Right atrium auricular region (tissue), 2 donors: ENCODE results near the gene TMEM129. TPM values are rescaled to one million over a fixed set of nuclear protein-coding genes. Genes with fewer than 3 reads are reported as not detected.

ENCODE experiments used
- DNase-seq: peaks from one replicate; pipeline ENCODE4 v3.0.0-alpha.2; 2019; ENCODE audit warnings: low spot score
- H3K27ac ChIP-seq, 2 donors: fragments of 200-600 bp; sonication (generic); 1 replicate in 1 of 2; 2 replicates in 1 of 2; pipeline ENCODE4 v1.5.1; 2016 to 2019
- H3K27me3 ChIP-seq, 2 donors: fragments of 200-600 bp; sonication (generic); one replicate each; pipeline versions ENCODE4 v1.5.1 to v1.6.0; 2017 to 2019
- H3K36me3 ChIP-seq: fragments of 200-600 bp; sonication (generic); one replicate; pipeline ENCODE4 v1.5.1; 2016
- H3K4me1 ChIP-seq, 2 donors: fragments of 200-600 bp; sonication (generic); one replicate each; pipeline versions ENCODE4 v1.5.1 to v1.6.0; 2017 to 2019
- H3K4me3 ChIP-seq, 2 donors: fragments of 200-600 bp; sonication (generic); 1 replicate in 1 of 2; 2 replicates in 1 of 2; pipeline ENCODE4 v1.5.1; 2017 to 2019; ENCODE audit warnings: mild to moderate bottlenecking in 1 of 2, moderate library complexity in 1 of 2
- H3K9me3 ChIP-seq, 2 donors: fragments of 200-600 bp; sonication (generic); one replicate each; pipeline ENCODE4 v1.5.1; 2019
- total RNA-seq, 2 donors: library from RNA; depleted of rRNA; stranded (reverse); fragments of >200 nt; gene quantifications; one replicate each; pipeline ENCODE4 v1.1.0, GENCODE V29; 2016
- TF ChIP-seq, protein P1 (sequence below), 2 donors: fragments of 200-600 bp; sonication (generic); IDR thresholded peaks; one replicate each; pipeline ENCODE4 v1.5.1; 2019; ENCODE audit warnings: antibody characterized with exemption in 2 of 2

Gene TMEM129
- total RNA-seq, 2 donors from 2014 or later: 59.0 to 75.4 TPM

- H3K4me1 ChIP-seq: no peaks in the 10 kb centered on the region
- H3K4me3 ChIP-seq: no peak overlapping the region
- H3K27me3 ChIP-seq: no peaks in the 10 kb centered on the region
- TF ChIP-seq, protein P1, sequence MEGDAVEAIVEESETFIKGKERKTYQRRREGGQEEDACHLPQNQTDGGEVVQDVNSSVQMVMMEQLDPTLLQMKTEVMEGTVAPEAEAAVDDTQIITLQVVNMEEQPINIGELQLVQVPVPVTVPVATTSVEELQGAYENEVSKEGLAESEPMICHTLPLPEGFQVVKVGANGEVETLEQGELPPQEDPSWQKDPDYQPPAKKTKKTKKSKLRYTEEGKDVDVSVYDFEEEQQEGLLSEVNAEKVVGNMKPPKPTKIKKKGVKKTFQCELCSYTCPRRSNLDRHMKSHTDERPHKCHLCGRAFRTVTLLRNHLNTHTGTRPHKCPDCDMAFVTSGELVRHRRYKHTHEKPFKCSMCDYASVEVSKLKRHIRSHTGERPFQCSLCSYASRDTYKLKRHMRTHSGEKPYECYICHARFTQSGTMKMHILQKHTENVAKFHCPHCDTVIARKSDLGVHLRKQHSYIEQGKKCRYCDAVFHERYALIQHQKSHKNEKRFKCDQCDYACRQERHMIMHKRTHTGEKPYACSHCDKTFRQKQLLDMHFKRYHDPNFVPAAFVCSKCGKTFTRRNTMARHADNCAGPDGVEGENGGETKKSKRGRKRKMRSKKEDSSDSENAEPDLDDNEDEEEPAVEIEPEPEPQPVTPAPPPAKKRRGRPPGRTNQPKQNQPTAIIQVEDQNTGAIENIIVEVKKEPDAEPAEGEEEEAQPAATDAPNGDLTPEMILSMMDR (IDR thresholded peaks at IDR 0.05): no peak
- H3K36me3 ChIP-seq: peaks cover 21% of the 10 kb centered on the region
- H3K9me3 ChIP-seq: peaks cover 0 to 9% of the 10 kb centered on the region in 2 donors
- H3K27ac ChIP-seq: no peak overlapping the region
- no peak for DNase-seq
Observed at GRCh38 chr4:1740021-1740545, 19.0 kb upstream of the TMEM129 start.

DNA sequence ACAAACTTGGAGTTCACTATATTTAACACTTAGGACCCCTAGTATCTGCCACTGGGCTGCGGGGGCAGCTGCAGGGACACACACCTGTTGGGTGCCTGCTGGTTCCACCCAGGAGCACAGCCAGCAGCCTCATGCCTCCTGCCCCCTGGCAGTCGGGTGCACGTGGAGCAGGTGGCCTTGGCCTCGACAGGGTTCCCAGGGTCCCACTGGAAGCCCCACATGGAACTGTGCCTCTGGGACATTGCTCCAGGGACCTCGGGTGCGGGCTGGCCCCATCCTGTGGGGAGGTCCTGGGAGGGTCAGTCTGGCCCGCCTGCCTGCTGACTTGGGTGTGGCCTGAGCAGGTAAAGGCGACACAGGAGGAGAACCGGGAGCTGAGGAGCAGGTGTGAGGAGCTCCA is 18.2 kb upstream of the TMEM129 start:
- no peak for DNase-seq
- TF ChIP-seq, protein P1 (IDR thresholded peaks at IDR 0.05): no peak
- H3K9me3 ChIP-seq: peaks cover 0 to 9% of the 10 kb centered on the region in 2 donors
- H3K27ac ChIP-seq: no peak overlapping the region
- no peaks in the 10 kb centered on the region for H3K4me1 ChIP-seq
- H3K27me3 ChIP-seq: no peaks in the 10 kb centered on the region
- H3K4me3 ChIP-seq: no peak overlapping the region
- peaks cover 21% of the 10 kb centered on the region for H3K36me3 ChIP-seq

- H3K27me3 ChIP-seq: no peaks in the 10 kb centered on the region
- no peaks in the 10 kb centered on the region for H3K4me1 ChIP-seq
- no peak overlapping the region for H3K27ac ChIP-seq
- H3K36me3 ChIP-seq: peaks cover 21% of the 10 kb centered on the region
- no peak for DNase-seq
- TF ChIP-seq, protein P1 (IDR thresholded peaks at IDR 0.05): no peak
- peaks cover 0 to 9% of the 10 kb centered on the region in 2 donors for H3K9me3 ChIP-seq
- no peak overlapping the region for H3K4me3 ChIP-seq
Observed at GRCh38 chr4:1738410-1738809, 17.3 kb upstream of the TMEM129 start.

- no peaks in the 10 kb centered on the region for H3K4me1 ChIP-seq
- H3K9me3 ChIP-seq: peaks cover 0 to 9% of the 10 kb centered on the region in 2 donors
- no peak overlapping the region for H3K4me3 ChIP-seq
- H3K27me3 ChIP-seq: no peaks in the 10 kb centered on the region
- H3K36me3 ChIP-seq: peaks cover 22% of the 10 kb centered on the region
- TF ChIP-seq, protein P1 (IDR thresholded peaks at IDR 0.05): no peak
- DNase-seq: no peak
- no peak overlapping the region for H3K27ac ChIP-seq
Observed at GRCh38 chr4:1737666-1738065, 16.5 kb upstream of the TMEM129 start.

- Histone ChIP-seq H3K4me1 (no peaks in the 10 kb centered on the region), H3K9me3 (peaks cover 0 to 9% of the 10 kb centered on the region in 2 donors), H3K4me3 (no peak overlapping the region), H3K27ac (no peak overlapping the region), H3K27me3 (no peaks in the 10 kb centered on the region), H3K36me3 (peaks cover 27% of the 10 kb centered on the region)
- no peak for DNase-seq
- TF ChIP-seq, protein P1 (IDR thresholded peaks at IDR 0.05): no peak
Observed at GRCh38 chr4:1736812-1737211, 15.7 kb upstream of the TMEM129 start.

GRCh38 chr4:1735215-1735614 is 14.1 kb upstream of the TMEM129 start:
- DNase-seq: no peak
- Histone ChIP-seq H3K4me3 (no peak overlapping the region), H3K27me3 (no peaks in the 10 kb centered on the region), H3K36me3 (peaks cover 20% of the 10 kb centered on the region), H3K4me1 (no peaks in the 10 kb centered on the region), H3K9me3 (peaks cover 0 to 9% of the 10 kb centered on the region in 2 donors), H3K27ac (no peak overlapping the region)
- TF ChIP-seq, protein P1 (IDR thresholded peaks at IDR 0.05): no peak
